ENCODE results near the gene IZUMO3. TPM values are rescaled to one million over a fixed set of nuclear protein-coding genes. Genes with fewer than 3 reads are reported as not detected.

IZUMO3 gene
- total RNA-seq, 1 donor from 2014 or later = not detected

- Mint-ChIP-seq H3K36me3 (no peaks in the 10 kb centered on the region), H3K4me1 (ENCODE audit: unreplicated experiment) (no peaks in the 10 kb centered on the region), H3K4me3 (no peak overlapping the region), H3K27me3 (peaks cover 3% of the 10 kb centered on the region), H3K27ac (no peak overlapping the region), H3K9me3 (no peaks in the 10 kb centered on the region)
- TF ChIP-seq, protein P1, sequence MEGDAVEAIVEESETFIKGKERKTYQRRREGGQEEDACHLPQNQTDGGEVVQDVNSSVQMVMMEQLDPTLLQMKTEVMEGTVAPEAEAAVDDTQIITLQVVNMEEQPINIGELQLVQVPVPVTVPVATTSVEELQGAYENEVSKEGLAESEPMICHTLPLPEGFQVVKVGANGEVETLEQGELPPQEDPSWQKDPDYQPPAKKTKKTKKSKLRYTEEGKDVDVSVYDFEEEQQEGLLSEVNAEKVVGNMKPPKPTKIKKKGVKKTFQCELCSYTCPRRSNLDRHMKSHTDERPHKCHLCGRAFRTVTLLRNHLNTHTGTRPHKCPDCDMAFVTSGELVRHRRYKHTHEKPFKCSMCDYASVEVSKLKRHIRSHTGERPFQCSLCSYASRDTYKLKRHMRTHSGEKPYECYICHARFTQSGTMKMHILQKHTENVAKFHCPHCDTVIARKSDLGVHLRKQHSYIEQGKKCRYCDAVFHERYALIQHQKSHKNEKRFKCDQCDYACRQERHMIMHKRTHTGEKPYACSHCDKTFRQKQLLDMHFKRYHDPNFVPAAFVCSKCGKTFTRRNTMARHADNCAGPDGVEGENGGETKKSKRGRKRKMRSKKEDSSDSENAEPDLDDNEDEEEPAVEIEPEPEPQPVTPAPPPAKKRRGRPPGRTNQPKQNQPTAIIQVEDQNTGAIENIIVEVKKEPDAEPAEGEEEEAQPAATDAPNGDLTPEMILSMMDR (conservative IDR thresholded peaks at IDR 0.05) = no peak
- DNase-seq (ENCODE audit: extremely low spot score, unreplicated experiment) = no peak
Observed at GRCh38 chr9:24498632-24499031, 47.1 kb downstream of the IZUMO3 start.

GRCh38 chr9:24497671-24498070, 48.0 kb downstream of the IZUMO3 start:
- H3K36me3 Mint-ChIP-seq = no peaks in the 10 kb centered on the region
- H3K4me3 Mint-ChIP-seq = no peak overlapping the region
- no peaks in the 10 kb centered on the region for H3K4me1 Mint-ChIP-seq (ENCODE audit: unreplicated experiment)
- no peak overlapping the region for H3K27ac Mint-ChIP-seq
- peaks cover 3% of the 10 kb centered on the region for H3K27me3 Mint-ChIP-seq
- no peak for DNase-seq (ENCODE audit: extremely low spot score, unreplicated experiment)
- TF ChIP-seq, protein P1 (conservative IDR thresholded peaks at IDR 0.05) = no peak
- H3K9me3 Mint-ChIP-seq = no peaks in the 10 kb centered on the region
